ENCODE data around the gene TDRD15. TPM values are rescaled to one million over a fixed set of nuclear protein-coding genes. Genes with fewer than 3 reads are reported as not detected.

Gene TDRD15
- total RNA-seq, 2 donors from 2014 or later, result 0.06 TPM; not detected in 1

Other genes starting within 250 kb of the TDRD15 start
- under 1 TPM; 0.24 to 0.50 TPM for gene APOB, start 79.9 kb upstream of the TDRD15 start, total RNA-seq